Fibroblast of lung (primary cell): ENCODE measurements around the gene TCF12. TPM values are rescaled to one million over a fixed set of nuclear protein-coding genes. Genes with fewer than 3 reads are reported as not detected.

ENCODE experiments used
- DNase-seq, 2 donors: peaks; one replicate each; pipeline versions ENCODE4 v3.0.0 to v3.0.0-alpha.2; 2010; ENCODE audit warnings: low read depth in 2 of 2
- H2AFZ ChIP-seq: 2 replicates; pipeline ENCODE4 v1.5.1; 2012; ENCODE audit warnings: low read length, control low read depth, inconsistent platforms
- H3K27ac ChIP-seq: 2 replicates; pipeline ENCODE4 v1.5.1; 2011; ENCODE audit warnings: low read length, control low read depth; ENCODE audit not compliant: insufficient read depth
- H3K27me3 ChIP-seq: 2 replicates; pipeline ENCODE4 v1.5.1; 2011; ENCODE audit warnings: mild to moderate bottlenecking, low read length; ENCODE audit not compliant: control insufficient read depth, insufficient read depth
- H3K36me3 ChIP-seq: 2 replicates; pipeline ENCODE4 v1.5.1; 2011; ENCODE audit warnings: low read length; ENCODE audit not compliant: control insufficient read depth, insufficient read depth
- H3K4me1 ChIP-seq: 2 replicates; pipeline ENCODE4 v1.5.1; 2011; ENCODE audit warnings: low read length; ENCODE audit not compliant: control insufficient read depth, insufficient read depth; ENCODE audit errors: extremely low read depth
- H3K4me2 ChIP-seq: 2 replicates; pipeline ENCODE4 v1.5.1; 2011; ENCODE audit warnings: low read length, control low read depth; ENCODE audit not compliant: insufficient read depth; ENCODE audit errors: extremely low read depth
- H3K4me3 ChIP-seq, 4 experiments: fragments of 200-600 bp in 1 of 4; sonication (generic) in 1 of 4; replicated peaks in 1 of 4; 2 replicates each; pipeline ENCODE4 v1.5.1; 2011 to 2016; ENCODE audit warnings: low read length in 4 of 4, low read depth in 3 of 4, mild to moderate bottlenecking in 3 of 4, control low read depth in 2 of 4, inconsistent platforms in 1 of 4, mixed read lengths in 1 of 4; ENCODE audit not compliant: insufficient read depth in 1 of 4; ENCODE audit errors: control extremely low read depth in 1 of 4
- H3K79me2 ChIP-seq: 2 replicates; pipeline ENCODE4 v1.5.1; 2012; ENCODE audit warnings: mild to moderate bottlenecking, low read length, inconsistent platforms; ENCODE audit not compliant: control insufficient read depth, insufficient read depth
- H3K9ac ChIP-seq: 2 replicates; pipeline ENCODE4 v1.5.1; 2011; ENCODE audit warnings: mild to moderate bottlenecking, low read length, control low read depth; ENCODE audit not compliant: insufficient read depth
- H3K9me3 ChIP-seq: 2 replicates; pipeline ENCODE4 v1.5.1; 2012; ENCODE audit warnings: low read depth, low read length; ENCODE audit not compliant: control insufficient read depth, insufficient read depth
- H4K20me1 ChIP-seq: 2 replicates; pipeline ENCODE4 v1.5.1; 2011; ENCODE audit warnings: low read length; ENCODE audit not compliant: control insufficient read depth, insufficient read depth; ENCODE audit errors: extremely low read depth
- EZH2 ChIP-seq: IDR thresholded peaks from 2 replicates; pipeline ENCODE4 v1.5.1; 2012; ENCODE audit warnings: low read length, control low read depth, mild to moderate bottlenecking; ENCODE audit errors: missing control alignments
- polyA plus RNA-seq, 2 donors: library from polyadenylated mRNA; depleted of rRNA in 1 of 2; stranded (reverse) in 1 of 2; unstranded in 1 of 2; fragments of >200 nt; gene quantifications; 2 replicates each; pipeline ENCODE4 v1.2.1, GENCODE V29; 2011 to 2012; ENCODE audit warnings: missing spikeins in 1 of 2
- total RNA-seq: library from RNA; depleted of rRNA; stranded (reverse); fragments of >200 nt; gene quantifications from 2 replicates; pipeline ENCODE4 v1.2.1, GENCODE V29; 2014
- TF ChIP-seq, protein P1 (sequence below), 2 donors: IDR thresholded peaks in 1 of 2; conservative IDR thresholded peaks in 1 of 2; 1 replicate in 1 of 2; 2 replicates in 1 of 2; pipeline ENCODE4 v1.5.1; 2011 to 2012; ENCODE audit warnings: low read length in 2 of 2, control low read depth in 1 of 2, inconsistent platforms in 1 of 2, low read depth in 1 of 2, mild to moderate bottlenecking in 1 of 2

TCF12 gene
- total and polyA plus RNA-seq, 2 donors (not counting 1 experiment from before 2014, with no cell fraction given) = 105 to 232 TPM

DNA sequence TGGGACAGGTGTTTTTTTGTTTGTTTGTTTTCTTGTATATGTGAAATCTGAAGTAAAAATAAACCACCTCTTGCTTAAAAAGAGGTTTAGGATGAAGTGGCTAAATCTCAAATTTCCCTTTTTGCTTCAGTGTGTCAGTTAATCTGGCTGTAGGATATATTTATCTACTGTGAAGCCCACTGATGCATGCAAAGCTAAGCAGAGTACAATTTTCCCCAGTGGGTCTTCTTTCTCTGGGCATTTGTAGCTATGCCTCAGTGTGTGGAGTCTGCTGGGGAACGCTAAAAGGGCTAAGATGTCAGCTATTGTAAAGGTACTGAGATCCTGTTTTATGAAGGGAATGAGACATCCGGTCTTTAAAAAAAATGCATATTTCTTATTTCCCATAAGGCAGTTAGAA, 190.6 kb downstream of the TCF12 start:
- H3K4me1 ChIP-seq = no peaks in the 10 kb centered on the region
- no peak overlapping the region for H3K4me2 ChIP-seq
- H3K4me3 ChIP-seq = no peak overlapping the region
- H3K9ac ChIP-seq = no peak overlapping the region
- H3K27me3 ChIP-seq = no peaks in the 10 kb centered on the region
- DNase-seq = no peak
- H2AFZ ChIP-seq = no peak overlapping the region
- TF ChIP-seq, protein P1, sequence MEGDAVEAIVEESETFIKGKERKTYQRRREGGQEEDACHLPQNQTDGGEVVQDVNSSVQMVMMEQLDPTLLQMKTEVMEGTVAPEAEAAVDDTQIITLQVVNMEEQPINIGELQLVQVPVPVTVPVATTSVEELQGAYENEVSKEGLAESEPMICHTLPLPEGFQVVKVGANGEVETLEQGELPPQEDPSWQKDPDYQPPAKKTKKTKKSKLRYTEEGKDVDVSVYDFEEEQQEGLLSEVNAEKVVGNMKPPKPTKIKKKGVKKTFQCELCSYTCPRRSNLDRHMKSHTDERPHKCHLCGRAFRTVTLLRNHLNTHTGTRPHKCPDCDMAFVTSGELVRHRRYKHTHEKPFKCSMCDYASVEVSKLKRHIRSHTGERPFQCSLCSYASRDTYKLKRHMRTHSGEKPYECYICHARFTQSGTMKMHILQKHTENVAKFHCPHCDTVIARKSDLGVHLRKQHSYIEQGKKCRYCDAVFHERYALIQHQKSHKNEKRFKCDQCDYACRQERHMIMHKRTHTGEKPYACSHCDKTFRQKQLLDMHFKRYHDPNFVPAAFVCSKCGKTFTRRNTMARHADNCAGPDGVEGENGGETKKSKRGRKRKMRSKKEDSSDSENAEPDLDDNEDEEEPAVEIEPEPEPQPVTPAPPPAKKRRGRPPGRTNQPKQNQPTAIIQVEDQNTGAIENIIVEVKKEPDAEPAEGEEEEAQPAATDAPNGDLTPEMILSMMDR (conservative IDR thresholded peaks at IDR 0.05 in 1 of 2, IDR thresholded peaks at IDR 0.05 in 1 of 2; ENCODE audit: low read depth in 1 of 2, low read length in 2 of 2) = no peak
- TF ChIP-seq EZH2 = no peak
- no peak overlapping the region for H3K27ac ChIP-seq
- H3K36me3 ChIP-seq = no peaks in the 10 kb centered on the region
- no peaks in the 10 kb centered on the region for H3K79me2 ChIP-seq
- no peaks in the 10 kb centered on the region for H4K20me1 ChIP-seq
- no peaks in the 10 kb centered on the region for H3K9me3 ChIP-seq

DNA sequence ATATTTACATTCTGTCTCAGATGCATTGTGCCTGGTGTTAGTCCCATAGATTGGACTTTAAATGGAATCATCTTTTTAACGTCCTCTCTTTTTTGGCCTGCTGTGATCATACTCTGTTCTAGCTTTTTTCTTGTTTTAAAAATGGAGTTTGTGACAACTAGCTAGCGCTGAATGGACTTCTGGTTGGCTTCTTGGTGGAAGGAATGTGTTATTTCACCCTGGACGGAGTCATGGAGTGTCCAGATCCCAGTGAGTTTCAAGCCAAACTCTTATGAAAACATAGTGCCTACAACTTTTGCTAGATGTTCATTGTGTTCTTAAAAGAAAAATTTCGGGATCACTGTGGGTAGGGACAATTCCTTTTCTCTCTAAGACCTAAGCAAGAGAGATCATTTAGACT, 192.6 kb downstream of the TCF12 start:
- no peaks in the 10 kb centered on the region for H3K9me3 ChIP-seq
- no peaks in the 10 kb centered on the region for H3K27me3 ChIP-seq
- H3K4me1 ChIP-seq = no peaks in the 10 kb centered on the region
- H4K20me1 ChIP-seq = no peaks in the 10 kb centered on the region
- DNase-seq = no peak
- no peak overlapping the region for H3K9ac ChIP-seq
- no peak overlapping the region for H3K27ac ChIP-seq
- no peaks in the 10 kb centered on the region for H3K36me3 ChIP-seq
- H3K4me3 ChIP-seq = no peak overlapping the region
- H3K79me2 ChIP-seq = no peaks in the 10 kb centered on the region
- H3K4me2 ChIP-seq = no peak overlapping the region
- H2AFZ ChIP-seq = no peak overlapping the region
- no peak for TF ChIP-seq EZH2
- TF ChIP-seq, protein P1 (conservative IDR thresholded peaks at IDR 0.05 in 1 of 2, IDR thresholded peaks at IDR 0.05 in 1 of 2; ENCODE audit: low read depth in 1 of 2, low read length in 2 of 2) = peak; percentile 33 to 37

GRCh38 chr15:57112178-57112577, 193.7 kb downstream of the TCF12 start:
- no peak overlapping the region for H3K4me2 ChIP-seq
- H3K4me3 ChIP-seq = no peak overlapping the region
- no peaks in the 10 kb centered on the region for H3K9me3 ChIP-seq
- no peaks in the 10 kb centered on the region for H4K20me1 ChIP-seq
- TF ChIP-seq, protein P1 (conservative IDR thresholded peaks at IDR 0.05 in 1 of 2, IDR thresholded peaks at IDR 0.05 in 1 of 2; ENCODE audit: low read depth in 1 of 2, low read length in 2 of 2) = no peak
- no peak for TF ChIP-seq EZH2
- H2AFZ ChIP-seq = no peak overlapping the region
- H3K4me1 ChIP-seq = no peaks in the 10 kb centered on the region
- H3K79me2 ChIP-seq = no peaks in the 10 kb centered on the region
- no peaks in the 10 kb centered on the region for H3K36me3 ChIP-seq
- peak in 1 of 2 donors; percentile 51 for DNase-seq
- H3K9ac ChIP-seq = no peak overlapping the region
- no peak overlapping the region for H3K27ac ChIP-seq
- no peaks in the 10 kb centered on the region for H3K27me3 ChIP-seq
